HG03095 (cell line): Measurements from ENCODE around the gene USP50.
"Not testable (repeated sequence)": the region's sequence is repeated elsewhere in the genome, so short reads cannot be mapped to it uniquely, and the experiment has no call there.

Source experiments
- ATAC-seq: cut with Tn5 transposase; IDR thresholded peaks from one replicate; pipeline ENCODE4 v1.9.1; 2021; ENCODE audit warnings: moderate library complexity; ENCODE audit not compliant: unreplicated experiment

The USP50 gene

GRCh38 chr15:50505656-50506055, 40.8 kb downstream of the USP50 start:
- ATAC-seq, result not testable (repeated sequence)

GRCh38 chr15:50503144-50503543, 43.3 kb downstream of the USP50 start:
- ATAC-seq, result no peak

- ATAC-seq, result no peak
Observed at GRCh38 chr15:50501815-50502214, 44.7 kb downstream of the USP50 start.

- no peak for ATAC-seq
Observed at GRCh38 chr15:50500352-50500751, 46.1 kb downstream of the USP50 start.

- ATAC-seq, result no peak
Observed at GRCh38 chr15:50496692-50497091, 49.8 kb downstream of the USP50 start.

GRCh38 chr15:50494547-50494946, 51.9 kb downstream of the USP50 start:
- not testable (repeated sequence) for ATAC-seq

GRCh38 chr15:50493625-50494024, 52.8 kb downstream of the USP50 start:
- no peak for ATAC-seq

GRCh38 chr15:50487287-50487686, 59.2 kb downstream of the USP50 start:
- no peak for ATAC-seq

- ATAC-seq, result no peak
Observed at GRCh38 chr15:50485389-50485788, 61.1 kb downstream of the USP50 start.

- no peak for ATAC-seq
Observed at GRCh38 chr15:50484781-50485180, 61.7 kb downstream of the USP50 start.

GRCh38 chr15:50476143-50476542, 70.3 kb downstream of the USP50 start:
- ATAC-seq, result no peak

GRCh38 chr15:50471072-50471471, 75.4 kb downstream of the USP50 start:
- no peak for ATAC-seq

GRCh38 chr15:50463423-50464358, 82.8 kb downstream of the USP50 start:
- ATAC-seq, result no peak

- no peak for ATAC-seq
Observed at GRCh38 chr15:50458348-50459112, 87.9 kb downstream of the USP50 start.

- ATAC-seq, result no peak
Observed at GRCh38 chr15:50452927-50453326, 93.5 kb downstream of the USP50 start.
